ENCODE data around the gene ADRA2A.

ADRA2A gene

DNA sequence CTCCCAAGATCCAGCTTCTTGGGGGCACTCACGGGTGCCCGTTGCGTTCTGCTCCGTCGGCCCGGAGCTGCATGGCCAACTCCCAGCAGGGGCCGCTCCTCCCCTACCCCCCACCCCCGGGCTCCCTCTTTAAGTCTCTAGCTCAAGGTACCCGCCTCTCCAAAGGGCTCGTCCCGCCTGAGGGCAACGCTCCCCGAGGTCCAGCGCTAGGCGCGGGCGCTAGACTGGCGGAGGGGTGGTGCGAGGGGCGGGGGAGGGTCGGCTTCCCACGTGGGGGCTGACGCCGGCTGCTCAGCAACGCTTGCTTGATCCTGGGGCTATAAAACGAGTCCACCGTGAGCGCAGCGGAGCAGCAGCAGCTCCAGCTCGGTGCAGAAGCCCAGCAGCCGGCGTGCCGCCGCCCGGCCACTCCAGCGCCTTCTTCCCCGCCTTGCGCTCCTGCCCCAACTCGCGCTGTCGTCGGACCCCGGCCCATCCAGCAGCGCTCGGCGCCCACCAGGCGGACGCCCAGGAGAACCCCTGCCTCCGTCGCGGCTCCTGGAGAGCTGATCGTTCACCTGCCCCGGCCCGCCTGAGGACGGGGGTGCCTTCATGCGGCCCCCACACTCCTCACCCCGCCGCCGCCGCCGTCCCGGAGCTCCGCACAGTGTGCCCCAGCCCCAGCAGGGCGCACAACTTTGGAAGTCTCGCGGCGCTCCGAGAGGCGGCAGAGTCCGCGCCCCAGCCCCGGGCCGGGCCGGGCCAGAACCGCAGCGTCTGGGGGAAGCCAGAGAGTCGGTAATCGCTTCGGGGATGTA lies at the start of gene ADRA2A:
TSS of gene ADRA2A (plus strand) at position 348 of the 797 bp plus-strand sequence. CDS start 968 bp downstream, outside the sequence.
- TF ChIP-seq CTCF (conservative IDR thresholded peaks at IDR 0.05; ENCODE audit: low read depth, low read length) = no peak
- no peak for DNase-seq (ENCODE audit: low read depth)
- H3K4me3 ChIP-seq (ENCODE audit: low read length) = peak within 1 kb of the TSS; percentile 44

DNA sequence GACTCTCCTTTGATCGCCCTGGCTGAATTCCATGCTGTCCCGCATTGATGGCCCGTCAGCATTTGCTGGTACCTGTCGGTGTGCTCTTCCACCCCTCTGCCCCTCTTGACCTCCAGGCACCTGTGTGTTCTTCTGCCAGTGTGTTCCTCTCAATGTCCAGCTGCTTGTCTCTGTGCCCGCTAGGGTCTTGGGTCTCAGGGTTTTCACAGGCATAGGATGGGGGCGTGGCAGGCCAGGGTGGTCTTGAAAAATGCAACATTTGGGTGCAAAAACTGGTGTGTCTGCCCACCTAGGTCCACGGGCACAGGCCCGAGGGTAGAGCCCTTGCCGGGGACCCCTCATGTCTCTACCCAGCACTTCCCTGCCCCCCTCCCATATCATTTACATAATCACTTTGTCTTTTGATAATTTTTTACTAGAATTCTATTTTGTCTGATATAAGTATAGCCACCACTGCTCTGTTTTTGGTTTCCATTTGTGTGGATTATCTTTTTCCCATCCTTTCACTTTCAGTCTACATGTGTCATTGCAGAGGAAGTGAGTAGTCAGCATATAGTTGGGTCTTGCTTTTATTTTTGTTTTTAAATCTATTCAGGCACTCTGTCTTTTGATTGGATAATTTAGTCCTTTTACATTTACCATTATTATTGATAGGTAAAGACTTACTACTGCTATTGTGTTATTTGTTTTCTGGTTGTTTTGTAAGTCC lies 46.6 kb upstream of the ADRA2A start:
- H3K4me3 ChIP-seq (ENCODE audit: low read length) = no peak overlapping the region
- DNase-seq (ENCODE audit: low read depth) = no peak
- no peak for TF ChIP-seq CTCF (conservative IDR thresholded peaks at IDR 0.05; ENCODE audit: low read depth, low read length)

- TF ChIP-seq CTCF (conservative IDR thresholded peaks at IDR 0.05; ENCODE audit: low read depth, low read length) = no peak
- H3K4me3 ChIP-seq (ENCODE audit: low read length) = no peak overlapping the region
- peak; percentile 1 for DNase-seq (ENCODE audit: low read depth)
Measured at GRCh38 chr10:111034598-111035310, 42.1 kb upstream of the ADRA2A start.

DNA sequence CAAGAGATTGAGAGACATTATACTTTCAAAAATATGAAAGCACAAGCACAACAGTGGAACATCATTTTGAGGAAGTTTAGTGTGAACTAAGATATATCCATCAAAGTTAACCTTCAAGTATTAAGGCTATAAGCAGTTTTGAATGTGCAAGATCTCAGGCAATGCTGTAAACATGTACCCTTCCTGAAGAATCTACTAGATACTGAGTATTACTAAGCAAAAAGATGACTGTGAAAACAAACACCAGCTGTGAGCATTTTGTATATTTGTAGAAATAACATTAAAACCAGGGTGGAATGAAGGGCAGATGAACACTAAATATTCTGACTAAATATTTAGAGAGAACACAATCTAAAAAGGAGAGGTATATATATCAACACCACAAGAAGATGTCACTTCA lies 41.3 kb upstream of the ADRA2A start:
- no peak for DNase-seq (ENCODE audit: low read depth)
- no peak for TF ChIP-seq CTCF (conservative IDR thresholded peaks at IDR 0.05; ENCODE audit: low read depth, low read length)
- H3K4me3 ChIP-seq (ENCODE audit: low read length) = no peak overlapping the region

DNA sequence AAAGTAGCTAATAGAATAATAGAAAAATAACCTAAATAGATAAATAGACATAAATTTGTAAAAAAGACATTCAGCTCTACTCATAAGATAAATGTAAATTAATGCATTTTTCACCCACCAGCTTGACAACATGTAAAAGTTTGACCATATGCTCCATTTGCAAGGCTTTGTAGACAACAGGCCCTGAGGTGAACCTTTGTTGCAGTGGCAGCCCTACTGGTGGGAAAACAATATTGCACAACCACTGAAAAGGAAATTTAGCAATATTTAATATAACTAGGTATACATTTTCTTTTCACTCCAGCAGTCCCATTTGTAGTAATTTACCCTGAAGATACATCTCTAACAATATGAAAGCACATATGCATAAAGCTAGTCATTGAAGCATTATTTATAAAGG lies 39.0 kb upstream of the ADRA2A start:
- no peak for TF ChIP-seq CTCF (conservative IDR thresholded peaks at IDR 0.05; ENCODE audit: low read depth, low read length)
- H3K4me3 ChIP-seq (ENCODE audit: low read length) = no peak overlapping the region
- DNase-seq (ENCODE audit: low read depth) = no peak

DNA sequence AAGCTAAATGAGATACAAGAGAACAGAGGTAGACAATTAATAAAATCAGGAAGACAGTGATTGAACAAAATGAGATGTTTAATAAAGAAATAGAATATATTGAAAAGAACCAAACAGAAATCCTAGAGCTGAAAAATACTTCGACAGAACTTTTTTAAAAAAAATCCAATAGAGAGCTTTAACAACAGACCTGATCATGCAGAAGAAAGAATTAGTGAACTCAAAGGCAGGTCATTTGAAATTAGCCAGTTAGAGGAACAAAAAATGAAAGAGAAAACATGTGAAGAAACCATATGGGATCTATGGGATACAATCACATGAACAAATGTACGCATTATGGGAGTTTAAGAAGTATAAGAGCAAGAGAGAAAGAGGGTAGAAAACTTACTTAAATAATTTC lies 37.3 kb upstream of the ADRA2A start:
- no peak overlapping the region for H3K4me3 ChIP-seq (ENCODE audit: low read length)
- DNase-seq (ENCODE audit: low read depth) = no peak
- TF ChIP-seq CTCF (conservative IDR thresholded peaks at IDR 0.05; ENCODE audit: low read depth, low read length) = no peak

Measured in retinal pigment epithelial cell (primary cell).